ENCODE measurements around the gene JAZF1.

Gene JAZF1

DNA sequence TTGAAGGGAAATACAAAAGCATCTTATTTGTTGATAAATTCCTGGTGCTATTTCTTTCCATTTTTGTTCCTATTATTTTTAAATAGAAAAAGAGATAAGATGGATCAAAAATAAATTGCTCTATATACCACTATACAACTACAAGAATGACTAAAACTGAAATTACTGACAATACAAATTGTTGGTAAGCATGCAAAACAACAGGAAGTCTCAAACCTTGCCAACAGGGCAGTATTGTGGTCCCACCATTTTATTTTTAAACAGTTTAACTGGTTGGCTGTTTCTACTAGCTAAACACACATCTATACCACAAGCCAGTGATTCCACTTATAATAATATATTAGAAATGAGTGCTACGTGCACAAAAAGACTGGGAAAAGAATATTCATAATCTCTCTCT, 213.0 kb downstream of the JAZF1 start:
- DNase-seq (ENCODE audit: low read depth in 2 of 2), result no peak

DNA sequence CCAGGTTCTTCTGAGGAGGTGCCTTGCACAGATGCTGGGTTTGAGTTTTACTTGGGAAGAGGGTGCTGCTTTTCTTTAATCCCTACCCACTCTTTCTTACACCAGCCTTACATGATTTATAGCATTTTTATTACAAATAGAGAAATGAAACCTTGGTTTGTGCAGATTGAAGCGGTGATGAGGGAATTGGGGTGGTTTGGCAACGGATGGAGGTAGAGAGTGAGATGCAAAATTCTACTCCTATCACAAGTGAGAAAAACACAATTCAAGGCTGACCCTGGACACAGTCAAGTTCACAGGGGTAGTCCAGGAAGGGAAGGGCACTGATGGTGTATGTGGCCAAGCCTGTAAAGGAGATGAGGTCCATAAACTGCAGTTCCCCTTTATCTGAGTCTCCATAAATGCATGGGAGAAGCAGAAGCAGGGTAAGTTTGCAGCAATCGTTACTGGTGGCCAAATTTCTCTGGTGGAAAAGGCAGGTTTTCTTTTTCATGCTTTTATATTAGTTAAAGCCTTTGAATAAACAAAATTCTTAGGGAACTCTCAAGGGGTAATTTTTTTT, 214.3 kb downstream of the JAZF1 start:
- DNase-seq (ENCODE audit: low read depth in 2 of 2), result no peak

DNA sequence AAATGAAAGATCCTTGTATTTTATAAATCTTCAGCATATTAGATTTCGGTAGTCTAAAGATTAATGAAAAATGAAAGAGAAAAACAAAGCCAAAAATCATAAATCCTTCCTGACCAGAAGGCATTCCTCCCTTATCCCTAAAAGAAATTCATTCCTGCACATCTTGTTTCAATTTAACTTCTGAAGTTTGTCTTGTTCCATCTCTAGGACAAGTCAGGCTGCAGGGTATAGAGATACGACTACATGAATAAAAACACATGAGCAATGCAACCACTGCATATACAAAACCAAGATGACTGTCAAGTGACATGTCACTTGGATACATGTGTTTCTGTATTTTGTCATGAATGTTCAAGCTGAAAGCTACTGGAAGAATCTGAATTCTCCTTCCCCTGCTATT, 214.9 kb downstream of the JAZF1 start:
- no peak for DNase-seq (ENCODE audit: low read depth in 2 of 2)

DNA sequence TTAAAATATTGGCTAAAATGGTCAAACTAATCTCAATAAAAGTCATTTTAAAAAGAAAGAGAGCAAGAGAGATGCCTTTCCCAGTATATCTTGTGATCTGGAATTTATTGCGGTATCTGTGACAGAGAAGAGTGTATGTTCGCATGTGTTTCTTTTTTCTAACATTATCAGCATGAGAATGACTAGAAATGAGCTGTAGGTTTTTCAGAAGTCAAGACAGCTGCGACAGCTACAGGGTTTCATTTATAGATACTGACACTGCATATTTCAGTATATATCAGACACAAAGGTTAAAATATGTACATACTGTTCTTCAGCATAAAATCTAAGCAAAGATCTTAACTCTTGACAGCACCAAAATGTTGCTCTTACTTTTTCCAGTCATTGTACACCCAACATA, 215.8 kb downstream of the JAZF1 start:
- DNase-seq (ENCODE audit: low read depth in 2 of 2), result no peak

DNA sequence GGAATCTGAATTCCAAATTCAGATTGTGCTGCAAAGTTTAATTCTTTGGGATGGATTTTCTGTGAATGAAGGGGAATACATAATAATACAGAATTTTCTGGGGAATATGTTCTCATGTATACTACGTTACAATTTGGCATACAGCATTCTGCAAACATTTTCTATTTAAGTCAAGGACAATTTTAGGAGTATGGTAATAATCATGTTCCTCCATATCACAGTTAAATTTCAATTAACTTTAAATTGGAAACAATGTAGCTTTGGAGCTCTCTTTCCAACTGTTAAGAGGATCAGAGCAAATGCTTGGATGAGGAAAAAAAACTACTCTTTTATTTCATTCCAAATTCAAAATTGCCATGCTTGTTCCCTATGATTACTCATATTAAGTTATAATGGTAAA, 217.5 kb downstream of the JAZF1 start:
- no peak for DNase-seq (ENCODE audit: low read depth in 2 of 2)

DNA sequence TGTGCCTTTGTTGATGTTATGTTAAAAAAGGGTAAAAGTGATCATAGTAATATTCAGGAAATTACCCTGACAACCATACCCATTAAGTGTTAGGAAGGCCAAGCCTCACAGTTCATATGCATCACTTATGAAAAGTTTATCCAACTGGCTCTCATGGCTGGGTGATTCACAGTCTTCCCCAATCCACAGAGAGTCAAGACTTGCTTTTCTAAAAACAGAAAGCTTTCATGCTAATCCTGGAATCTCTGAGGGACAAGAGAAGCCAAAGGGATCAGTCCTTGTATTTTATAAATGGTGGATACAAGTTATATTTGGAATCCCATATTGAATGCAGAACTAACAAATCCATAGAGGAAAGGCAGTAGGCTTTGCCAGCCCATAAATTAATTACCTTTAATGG, 218.3 kb downstream of the JAZF1 start:
- DNase-seq (ENCODE audit: low read depth in 2 of 2), result no peak

DNA sequence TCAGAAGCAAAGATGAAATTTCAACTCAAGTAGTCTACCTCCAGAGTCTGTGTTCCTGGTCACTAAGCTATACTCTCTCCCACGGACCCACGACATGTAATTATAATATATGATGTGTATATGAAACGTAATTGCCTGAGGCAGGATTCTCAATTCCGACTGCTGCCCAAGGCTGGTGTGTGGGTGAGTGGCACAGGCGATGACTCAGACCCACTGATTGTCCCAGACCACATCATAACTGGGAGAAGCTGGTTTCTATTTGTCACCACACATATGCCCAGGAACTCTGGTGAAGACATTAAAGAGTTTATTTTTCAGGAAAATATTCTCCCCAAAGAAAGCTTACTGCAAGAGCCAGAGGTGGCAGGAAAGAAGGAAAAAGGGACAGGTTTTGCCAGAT, 219.3 kb downstream of the JAZF1 start:
- DNase-seq (ENCODE audit: low read depth in 2 of 2), result no peak

DNA sequence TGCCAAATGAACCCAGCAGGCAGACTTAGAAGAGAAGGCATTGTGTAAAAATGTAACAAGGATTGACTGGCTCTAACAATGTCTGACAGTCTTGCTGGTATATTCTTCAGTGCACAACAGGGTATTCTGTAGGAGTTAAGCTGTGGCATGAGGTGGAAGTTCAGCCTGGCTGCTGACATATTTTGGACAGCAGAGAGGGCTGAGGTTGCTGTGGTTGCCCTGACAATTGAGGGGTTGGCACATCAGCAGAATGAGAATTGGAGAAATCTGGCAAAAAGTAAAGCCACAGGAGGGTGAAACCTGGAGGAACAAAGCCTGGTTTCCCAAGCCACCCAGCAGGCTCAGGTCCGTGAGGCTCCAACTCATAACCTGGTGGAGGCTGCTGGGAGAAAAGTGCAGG, 220.2 kb downstream of the JAZF1 start:
- DNase-seq (ENCODE audit: low read depth in 2 of 2), result no peak

DNA sequence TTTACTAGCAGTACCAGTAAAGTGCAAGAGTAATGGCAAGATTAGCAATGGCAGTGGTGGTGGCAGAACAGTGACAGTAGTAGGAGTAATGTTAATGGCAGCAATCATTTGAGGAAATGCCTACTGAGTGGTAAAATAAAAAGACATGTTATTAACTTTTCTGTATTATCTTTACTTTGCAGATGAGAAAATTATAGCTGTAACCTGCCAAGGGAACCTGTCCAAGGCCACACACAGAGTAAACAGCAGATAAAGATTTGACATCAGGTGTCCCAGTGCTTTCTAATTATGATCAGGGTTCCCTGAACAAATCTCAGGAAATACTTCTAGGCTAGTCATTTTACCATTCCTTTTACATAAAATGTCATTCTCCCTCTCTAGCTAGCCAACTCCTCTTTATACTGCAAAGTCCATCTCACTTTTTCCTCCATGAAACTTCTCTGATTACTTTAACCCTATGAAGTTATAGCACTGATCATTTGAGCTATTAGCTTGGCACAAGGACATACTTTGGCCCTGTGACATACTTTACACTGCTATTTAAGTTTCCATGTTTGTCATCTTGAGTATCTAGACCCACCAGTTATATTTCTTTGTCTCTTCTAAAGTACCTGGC, 221.6 kb downstream of the JAZF1 start:
- DNase-seq (ENCODE audit: low read depth in 2 of 2), result no peak

DNA sequence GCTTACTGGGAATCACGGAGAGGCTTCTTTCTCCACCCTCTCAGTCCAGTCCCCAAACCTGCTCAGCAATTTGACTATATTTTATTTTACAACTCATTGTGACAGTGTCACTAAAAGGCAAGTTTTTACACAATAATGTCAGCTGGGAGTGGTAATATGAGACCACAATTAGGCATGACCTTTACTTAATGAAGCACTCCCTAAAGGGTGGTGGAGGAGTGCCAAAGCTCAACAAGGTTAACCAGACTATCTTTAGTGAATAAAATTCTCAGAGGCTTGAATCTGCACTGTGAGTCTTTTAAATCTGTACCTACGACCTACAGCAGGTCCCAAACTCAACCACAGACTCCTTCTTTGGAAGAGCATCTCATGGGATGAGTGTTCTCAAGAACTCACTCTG, 225.0 kb downstream of the JAZF1 start:
- DNase-seq (ENCODE audit: low read depth in 2 of 2), result no peak

DNA sequence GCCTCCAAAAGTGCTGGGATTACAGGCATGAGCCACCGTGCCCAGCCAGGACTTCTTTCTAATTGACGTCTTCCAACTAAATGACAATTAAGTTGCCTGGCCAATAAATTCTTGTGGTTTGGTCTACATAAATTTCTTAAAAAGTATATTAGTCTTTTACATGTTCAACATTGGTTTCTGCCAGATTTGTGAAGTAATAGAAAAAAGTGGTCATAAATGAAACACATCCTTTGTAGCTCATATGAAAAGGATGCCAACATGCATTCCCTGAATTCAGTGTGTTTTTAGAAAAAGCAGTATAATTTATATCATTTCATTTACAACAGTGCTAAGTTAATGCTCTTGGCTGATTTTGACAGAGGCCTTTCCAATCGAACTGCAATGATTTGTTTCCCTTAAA, 225.6 kb downstream of the JAZF1 start:
- no peak for DNase-seq (ENCODE audit: low read depth in 2 of 2)

DNA sequence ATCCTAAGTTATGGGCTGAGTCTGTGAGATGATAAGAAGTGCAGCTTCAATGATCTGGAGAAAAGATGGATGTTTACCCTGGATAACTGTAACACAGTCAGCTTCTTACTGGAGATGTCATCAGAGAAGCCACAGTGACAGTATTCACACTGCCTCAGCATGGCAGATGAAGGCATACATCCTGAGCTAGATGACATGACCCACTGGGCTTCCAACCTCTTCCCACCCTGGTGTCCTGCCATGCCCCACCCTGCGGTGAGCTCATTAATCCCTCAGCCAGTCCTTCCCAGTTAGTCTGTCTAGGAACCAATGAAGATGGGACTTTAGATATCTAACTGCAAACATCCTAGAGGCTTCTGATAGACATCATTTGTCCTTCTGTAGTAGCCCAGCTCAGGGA, 226.8 kb downstream of the JAZF1 start:
- no peak for DNase-seq (ENCODE audit: low read depth in 2 of 2)

DNA sequence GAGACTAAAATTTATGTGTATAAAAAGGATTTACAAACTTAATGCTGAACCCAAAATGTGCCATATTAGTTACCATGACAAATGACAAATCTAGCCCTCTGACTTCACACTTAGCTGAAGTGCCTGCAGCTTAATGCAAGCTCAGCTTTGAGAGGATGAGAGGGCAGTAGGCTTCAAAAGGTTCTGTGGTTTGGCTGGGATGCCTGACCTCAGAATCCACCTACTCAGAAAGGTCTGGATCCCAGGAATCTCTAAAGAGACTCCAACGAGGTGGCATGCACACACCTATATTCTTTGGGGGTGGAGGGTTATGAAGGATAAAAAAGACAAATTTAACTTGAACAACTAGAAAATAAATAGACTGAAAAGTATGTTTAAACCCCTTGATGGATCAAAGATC, 227.2 kb downstream of the JAZF1 start:
- no peak for DNase-seq (ENCODE audit: low read depth in 2 of 2)

DNA sequence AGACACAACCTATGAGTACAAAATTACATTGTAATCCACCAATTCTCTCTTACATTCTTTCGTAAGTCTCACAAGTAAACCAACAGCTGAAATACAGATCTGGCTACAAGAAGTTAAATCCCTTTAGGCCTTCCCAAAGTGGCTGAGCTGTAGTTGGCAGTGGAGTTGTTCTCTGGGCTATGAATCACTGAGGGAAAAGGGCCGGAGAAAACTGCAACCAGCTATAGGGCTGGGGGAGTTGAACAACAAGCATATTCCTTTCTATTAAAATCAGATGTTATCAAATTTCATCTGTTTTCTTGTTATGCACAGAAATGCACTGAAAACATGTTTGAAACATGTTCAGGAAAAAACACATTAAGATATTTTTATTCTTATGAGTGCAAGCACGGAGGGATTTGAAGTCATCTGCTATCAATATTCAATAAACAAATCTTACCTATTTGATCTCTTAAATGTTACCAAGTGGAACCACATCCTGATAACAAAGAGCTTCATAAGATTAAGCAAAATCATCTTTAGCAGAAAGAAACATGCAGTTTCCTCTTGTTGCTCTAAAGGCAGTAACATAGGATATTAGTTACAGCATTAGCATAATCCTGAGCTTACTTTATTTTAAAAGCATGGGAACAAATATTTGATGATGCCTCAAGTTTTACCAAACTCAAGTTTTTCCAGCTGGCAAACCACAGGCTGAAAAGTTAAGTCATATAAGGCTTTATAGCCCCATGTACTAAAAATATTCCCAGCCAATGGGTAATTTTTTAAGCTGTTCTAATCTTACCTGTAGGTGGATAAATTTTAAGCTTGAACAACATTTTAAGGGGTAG, 227.9 kb downstream of the JAZF1 start:
- DNase-seq (ENCODE audit: low read depth in 2 of 2), result no peak

DNA sequence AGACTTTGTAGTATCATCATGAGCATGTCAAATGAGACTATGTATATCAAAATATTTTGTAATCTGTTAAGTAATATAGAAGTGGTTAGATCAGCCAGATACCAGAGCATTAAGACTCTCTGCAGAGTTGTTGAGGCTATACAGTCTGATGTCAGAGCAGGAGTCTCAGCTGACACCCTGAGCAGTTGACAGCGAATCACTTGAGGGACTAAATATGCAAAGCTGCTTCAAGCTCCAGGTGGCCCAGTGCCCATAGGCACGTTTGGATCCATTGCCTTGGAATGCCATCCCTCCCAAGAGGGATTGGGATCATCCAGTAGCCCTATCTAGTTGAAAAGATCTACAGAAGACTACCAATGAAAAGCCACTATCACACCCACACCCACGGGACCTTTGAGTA, 230.5 kb downstream of the JAZF1 start:
- DNase-seq (ENCODE audit: low read depth in 2 of 2), result no peak

DNA sequence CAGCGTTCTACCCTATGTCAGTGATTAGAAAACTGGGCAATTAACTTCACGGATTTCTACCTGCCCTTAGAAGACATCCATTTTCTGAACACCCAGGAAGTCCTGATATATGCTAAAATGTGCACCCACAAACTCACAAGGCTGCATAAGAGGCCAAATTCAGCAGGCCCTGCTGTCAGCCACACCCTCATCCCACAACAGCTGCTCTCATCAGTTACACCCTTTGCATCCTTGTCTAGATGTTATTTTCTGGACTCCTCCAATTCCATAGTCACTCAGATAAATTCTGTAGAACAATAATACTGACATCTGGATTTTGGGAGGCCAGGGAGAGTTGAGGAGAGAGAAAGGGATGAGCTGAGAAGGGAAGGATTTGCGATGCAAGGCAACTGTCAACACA, 231.7 kb downstream of the JAZF1 start:
- no peak for DNase-seq (ENCODE audit: low read depth in 2 of 2)

DNA sequence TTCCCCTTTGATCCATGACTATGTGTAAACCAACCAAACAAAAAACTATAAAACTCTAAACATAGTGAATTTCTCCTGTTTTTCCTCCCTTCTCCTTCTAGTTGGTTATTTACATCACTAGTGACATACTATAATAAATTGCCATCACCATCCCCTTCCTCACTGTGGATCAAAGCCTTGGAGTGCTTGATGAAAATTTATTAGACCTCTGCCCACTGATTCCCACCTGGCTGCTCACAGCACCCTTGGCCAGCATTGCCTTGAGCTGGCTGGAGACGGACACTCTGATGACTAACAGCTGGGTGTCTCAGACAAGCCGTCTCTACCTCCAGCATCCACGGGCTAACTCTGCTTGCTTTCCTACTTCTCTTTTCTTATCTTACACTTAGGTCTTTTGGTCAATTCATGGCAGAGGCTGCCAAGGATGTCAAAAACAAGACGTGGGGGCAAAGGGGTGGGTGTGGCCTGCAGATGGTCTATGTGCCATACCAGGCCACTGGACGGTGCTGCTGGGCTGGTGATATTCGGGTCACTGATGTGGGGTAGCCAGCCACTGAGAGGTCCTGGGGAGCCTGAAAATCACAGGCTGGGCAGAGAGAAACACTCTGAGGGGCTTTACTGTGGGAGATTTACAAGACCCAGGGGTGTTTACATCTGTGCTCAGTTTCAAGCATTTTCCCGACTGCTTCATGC, 232.9 kb downstream of the JAZF1 start:
- DNase-seq (ENCODE audit: low read depth in 2 of 2), result no peak

DNA sequence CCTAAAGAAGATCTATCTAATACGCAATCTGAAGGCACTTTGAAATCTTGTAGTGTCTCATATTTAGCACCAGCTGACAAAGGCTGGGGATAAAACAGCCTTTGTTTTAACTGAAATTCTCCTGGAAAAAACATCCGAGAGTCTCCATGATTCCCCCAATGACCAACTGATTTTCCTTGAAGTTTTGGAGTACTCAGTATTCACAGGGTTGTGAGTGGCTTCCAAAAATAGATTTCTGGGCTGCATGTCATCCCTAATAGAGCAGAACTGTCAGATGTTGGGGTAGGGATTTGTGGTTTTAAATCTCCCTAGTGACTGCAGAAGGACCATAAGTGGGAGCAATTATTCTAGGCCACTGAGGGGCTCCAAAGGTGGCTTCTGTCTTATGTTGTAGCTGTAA, 234.2 kb downstream of the JAZF1 start:
- no peak for DNase-seq (ENCODE audit: low read depth in 2 of 2)

DNA sequence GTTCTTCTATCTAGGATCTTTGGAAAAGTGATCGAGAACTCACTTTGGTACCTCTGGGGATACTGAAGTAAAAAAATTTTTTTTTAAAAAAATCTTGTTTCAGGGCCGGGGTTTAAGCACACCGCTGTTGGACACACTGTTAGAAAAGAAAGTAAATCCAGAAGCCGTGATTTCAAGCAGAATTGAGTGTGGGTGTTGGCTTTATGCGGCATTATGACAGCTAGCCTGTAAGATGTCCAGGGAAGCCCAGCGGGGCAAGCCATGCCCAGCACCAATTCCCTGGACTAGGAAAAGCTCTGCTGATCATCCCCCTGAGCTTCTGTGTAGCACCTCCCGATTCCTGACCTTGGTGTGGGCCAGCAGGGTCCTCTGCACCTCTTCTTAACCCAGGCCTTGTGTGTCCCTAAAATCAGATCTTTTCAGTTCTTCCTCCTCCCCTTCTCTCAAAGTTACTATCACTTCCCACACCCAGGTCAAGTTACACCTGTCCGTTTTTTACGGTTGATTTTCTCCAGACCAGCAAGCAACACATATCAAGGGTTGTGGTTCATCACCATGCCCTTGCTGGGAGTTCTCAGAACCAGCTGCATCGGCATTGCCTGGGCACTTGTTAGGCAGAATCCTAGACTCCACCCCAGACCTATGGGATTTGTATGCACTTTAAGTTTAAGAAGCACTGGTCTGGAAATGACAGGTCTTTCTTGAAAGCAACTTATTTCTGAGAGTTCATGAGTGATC, 235.4 kb downstream of the JAZF1 start:
- no peak for DNase-seq (ENCODE audit: low read depth in 2 of 2)

DNA sequence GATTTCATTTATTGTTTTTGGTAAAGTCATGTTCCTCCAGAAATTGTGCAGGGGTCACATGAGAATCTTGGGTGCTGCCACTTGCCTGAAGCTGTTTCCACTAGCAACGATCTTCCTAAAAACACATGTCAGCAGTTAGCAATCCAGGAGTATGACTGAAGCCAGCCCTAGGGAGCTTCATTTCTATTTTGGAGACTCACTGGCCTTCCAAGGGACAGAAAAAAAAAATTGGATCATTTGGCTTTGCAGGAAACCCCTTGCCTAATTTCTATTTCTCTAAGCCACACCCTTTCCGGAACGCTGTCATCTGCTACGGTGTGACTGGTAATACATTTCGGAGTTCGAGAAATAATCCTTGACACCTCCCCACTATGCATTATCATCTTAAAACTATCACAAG, 236.0 kb downstream of the JAZF1 start:
- no peak for DNase-seq (ENCODE audit: low read depth in 2 of 2)

DNA sequence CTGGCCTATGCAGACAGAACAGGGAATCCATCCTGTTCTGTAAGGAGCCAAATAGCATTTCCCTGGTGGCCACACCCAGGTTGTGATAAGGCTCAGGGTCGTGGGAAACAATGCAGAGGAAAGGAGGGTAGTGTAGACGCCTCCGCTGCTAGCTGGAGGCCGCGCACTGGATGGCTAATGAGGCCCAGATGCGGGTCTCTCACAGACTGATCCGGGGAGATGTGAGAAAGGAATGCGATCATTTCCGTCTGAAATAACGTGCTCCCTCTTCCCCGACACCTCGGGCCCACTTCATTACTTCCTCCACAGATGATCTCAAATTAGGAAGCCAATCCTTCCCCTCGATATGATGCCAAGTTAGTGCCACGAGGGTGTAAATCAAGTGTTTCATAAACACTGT, 237.4 kb downstream of the JAZF1 start:
- DNase-seq (ENCODE audit: low read depth in 2 of 2), result no peak

DNA sequence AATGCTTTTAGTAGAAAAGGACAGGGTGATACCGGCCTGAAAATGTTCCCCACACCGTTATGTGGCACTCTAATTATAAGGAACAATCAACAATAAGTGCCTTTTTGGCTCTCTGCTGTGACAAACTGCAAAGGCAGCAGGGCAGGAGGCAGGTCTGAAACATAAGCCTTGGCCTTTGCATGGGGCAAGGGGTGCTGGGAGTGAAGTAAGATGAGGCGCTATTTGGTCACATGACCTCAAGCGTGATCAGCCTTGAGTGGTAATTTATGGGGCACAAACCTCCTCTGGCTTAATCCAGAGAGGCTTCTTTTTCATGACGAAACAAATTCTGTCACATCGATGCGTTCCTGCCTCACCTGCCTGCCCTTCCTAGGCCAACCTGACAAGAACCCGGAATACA, 237.9 kb downstream of the JAZF1 start:
- no peak for DNase-seq (ENCODE audit: low read depth in 2 of 2)

All from stimulated activated CD4-positive, alpha-beta T cell treated with anti-CD3 and anti-CD28 coated beads, Interleukin-1b, Interleukin-23, amount 100 ng/mL, for 1 hour (primary cell).